Measurements from ENCODE around the gene MATR3.

- no peak for TF ChIP-seq CTCF (optimal IDR thresholded peaks at IDR 0.05 in 1 of 3, IDR thresholded peaks at IDR 0.05 in 1 of 3, conservative IDR thresholded peaks at IDR 0.05 in 1 of 3; ENCODE audit: extremely low read depth in 1 of 3, insufficient read depth in 2 of 3, low read length in 3 of 3)
- no peak for TF ChIP-seq EZH2 (IDR thresholded peaks at IDR 0.05; ENCODE audit: low read length)
These were observed 70.4 kb downstream of the MATR3 start for GRCh38 chr5:139363937-139364336.
